Natural killer cell (primary cell): ENCODE measurements around the gene BMX. TPM values are rescaled to one million over a fixed set of nuclear protein-coding genes. Genes with fewer than 3 reads are reported as not detected.

Experiments used
- ATAC-seq, 3 donors: fragments of 150-1000 bp in 2 of 3; fragments of 200-7000 bp in 1 of 3; cut with Tn5 transposase; 1 replicate in 1 of 3; 2 replicates in 2 of 3; pipeline ENCODE4 v1.10.0; 2021; ENCODE audit warnings: mild to moderate bottlenecking in 2 of 3, moderate library complexity in 2 of 3
- DNase-seq, 2 donors: peaks; one replicate each; pipeline versions ENCODE4 v3.0.0 to v3.0.0-alpha.2; 2013 to 2021; ENCODE audit warnings: mixed read lengths in 1 of 2
- H3K27ac ChIP-seq: one replicate; pipeline ENCODE4 v1.5.1; 2013; ENCODE audit warnings: mild to moderate bottlenecking, low read length
- H3K27me3 ChIP-seq: one replicate; pipeline ENCODE4 v1.6.1; 2013; ENCODE audit warnings: low read length; ENCODE audit not compliant: control insufficient read depth, insufficient read depth
- H3K36me3 ChIP-seq: one replicate; pipeline ENCODE4 v1.6.1; 2013; ENCODE audit warnings: low read length; ENCODE audit not compliant: control insufficient read depth, insufficient read depth
- H3K4me1 ChIP-seq: one replicate; pipeline ENCODE4 v1.6.1; 2013; ENCODE audit warnings: low read length; ENCODE audit not compliant: control insufficient read depth, insufficient read depth
- H3K4me3 ChIP-seq: one replicate; pipeline ENCODE4 v1.5.1; 2013; ENCODE audit warnings: low read length
- H3K9me3 ChIP-seq: one replicate; pipeline ENCODE4 v1.6.1; 2013; ENCODE audit warnings: low read length; ENCODE audit not compliant: control insufficient read depth, insufficient read depth
- H3K27ac Mint-ChIP-seq, 2 donors: one replicate each; pipeline ENCODE4 v1.8.0; 2022; ENCODE audit warnings: mild to moderate bottlenecking in 2 of 2, mixed read lengths in 2 of 2, moderate library complexity in 1 of 2
- H3K27me3 Mint-ChIP-seq, 2 donors: one replicate each; pipeline ENCODE4 v1.8.0; 2022; ENCODE audit warnings: low read depth in 2 of 2, mixed read lengths in 2 of 2
- H3K36me3 Mint-ChIP-seq: one replicate; pipeline ENCODE4 v1.8.0; 2022; ENCODE audit warnings: mixed read lengths
- H3K4me1 Mint-ChIP-seq, 2 donors: one replicate each; pipeline ENCODE4 v1.8.0; 2022; ENCODE audit warnings: mixed read lengths in 2 of 2
- H3K4me3 Mint-ChIP-seq: one replicate; pipeline ENCODE4 v1.8.0; 2022; ENCODE audit warnings: mild to moderate bottlenecking, moderate library complexity, mixed read lengths
- H3K9me3 Mint-ChIP-seq, 2 donors: one replicate each; pipeline ENCODE4 v1.8.0; 2022; ENCODE audit warnings: mixed read lengths in 2 of 2
- CTCF ChIP-seq: fragments of 200-600 bp; IDR thresholded peaks from one replicate; pipeline ENCODE4 v1.8.0; 2022; ENCODE audit warnings: antibody characterized with exemption
- WGBS: methylation state at CpG from one replicate; pipeline ENCODE4 v1.1.7; 2013; ENCODE audit warnings: missing lambda C conversion rate; ENCODE audit not compliant: insufficient coverage; 5-methylcytosine and 5-hydroxymethylcytosine counted together
- intact Hi-C: fragments of 100-400 bp; cut with micrococcal nuclease; formaldehyde crosslinking; loops from one replicate; pipeline ENCODE4 v1.14.2; 2022
- total RNA-seq, 4 donors: library from RNA; stranded (reverse); fragments of 120-200 nt in 1 of 4; gene quantifications; one replicate each; pipeline versions ENCODE4 v1.2.3 to v1.2.4, GENCODE V29; 2013 to 2022

BMX gene
- total RNA-seq, 3 donors from 2014 or later (not counting 1 experiment from before 2014, with no cell fraction given), result 0.30 TPM; not detected in 2

- WGBS, result 55% methylated on average over 4 of the region's 7 CpGs
- Histone ChIP-seq H3K27ac (no peak overlapping the region), H3K9me3 (no peaks in the 10 kb centered on the region), H3K36me3 (no peaks in the 10 kb centered on the region), H3K4me3 (no peak overlapping the region), H3K4me1 (no peaks in the 10 kb centered on the region), H3K27me3 (no peaks in the 10 kb centered on the region)
- Mint-ChIP-seq H3K27me3 (peaks cover 0 to 36% of the 10 kb centered on the region in 2 donors), H3K4me3 (no peak overlapping the region), H3K9me3 (no peaks in the 10 kb centered on the region), H3K36me3 (no peaks in the 10 kb centered on the region), H3K27ac (no peak overlapping the region), H3K4me1 (no peaks in the 10 kb centered on the region)
- no peak for TF ChIP-seq CTCF
- DNase-seq, result no peak
- intact Hi-C loops, result no loop called here
- ATAC-seq, result no peak
These were observed 67.4 kb downstream of the BMX start for GRCh38 chrX:15567886-15568616.

GRCh38 chrX:15570145-15570544, 69.5 kb downstream of the BMX start:
- Histone ChIP-seq H3K36me3 (no peaks in the 10 kb centered on the region), H3K4me1 (no peaks in the 10 kb centered on the region), H3K9me3 (no peaks in the 10 kb centered on the region), H3K27me3 (no peaks in the 10 kb centered on the region), H3K4me3 (no peak overlapping the region), H3K27ac (no peak overlapping the region)
- DNase-seq, result no peak
- Mint-ChIP-seq H3K27me3 (peaks cover 7 to 35% of the 10 kb centered on the region in 2 donors), H3K36me3 (no peaks in the 10 kb centered on the region), H3K27ac (no peak overlapping the region), H3K9me3 (no peaks in the 10 kb centered on the region), H3K4me1 (no peaks in the 10 kb centered on the region), H3K4me3 (no peak overlapping the region)
- WGBS, result 20% methylated on average over 1 of the region's 1 CpG
- ATAC-seq, result no peak
- no peak for TF ChIP-seq CTCF
- intact Hi-C loops, result no loop called here

DNA sequence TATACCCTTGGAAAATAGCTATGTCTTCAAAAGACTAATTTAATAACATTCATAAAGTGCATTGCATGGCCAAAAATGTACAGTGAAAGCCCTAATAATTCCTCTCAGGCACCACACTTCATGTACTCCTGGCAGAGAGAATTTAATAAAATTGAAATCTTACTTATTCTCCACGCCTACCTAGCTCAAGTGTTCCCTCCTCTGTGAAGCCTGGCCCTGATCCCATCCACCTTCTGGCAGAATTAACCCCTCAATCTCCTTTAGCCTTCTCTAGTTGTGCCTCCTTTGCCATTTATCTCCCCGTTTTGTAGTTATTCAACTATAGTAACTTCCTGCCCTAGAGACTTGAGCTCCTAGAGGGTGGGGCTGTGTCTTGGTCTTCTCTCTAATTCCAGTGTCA, 73.4 kb downstream of the BMX start:
- no peak for TF ChIP-seq CTCF

DNA sequence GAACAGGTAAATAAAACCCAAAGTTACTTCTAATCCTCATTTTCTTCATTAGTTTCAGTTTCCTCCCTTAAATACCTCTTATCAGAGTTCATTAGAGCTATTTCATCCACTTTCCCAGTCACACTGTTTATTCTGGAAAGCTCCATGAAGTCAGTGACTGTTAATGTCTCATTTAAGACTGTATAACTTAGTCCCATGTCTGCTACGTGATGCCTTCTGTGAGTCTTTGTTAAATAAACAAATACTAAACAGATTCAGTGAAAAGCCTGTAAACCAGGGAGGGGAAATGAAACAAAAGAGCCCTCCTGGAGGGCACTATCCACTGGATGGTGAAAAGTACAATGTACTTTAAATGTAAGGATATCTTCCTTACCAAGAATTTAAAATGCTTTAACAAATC, 75.4 kb downstream of the BMX start:
- TF ChIP-seq CTCF, result no peak
- H3K9me3 ChIP-seq, result no peaks in the 10 kb centered on the region
- Mint-ChIP-seq H3K4me1 (no peaks in the 10 kb centered on the region), H3K9me3 (no peaks in the 10 kb centered on the region), H3K27ac (no peak overlapping the region), H3K36me3 (no peaks in the 10 kb centered on the region), H3K27me3 (peaks cover 10 to 29% of the 10 kb centered on the region in 2 donors), H3K4me3 (no peak overlapping the region)
- DNase-seq (no peak), ATAC-seq (no peak)
- no peak overlapping the region for H3K27ac ChIP-seq
- WGBS, result no CpG with 5 or more reads among the region's 1 CpG
- intact Hi-C loops, result no loop called here
- H3K36me3 ChIP-seq, result no peaks in the 10 kb centered on the region
- H3K4me1 ChIP-seq, result no peaks in the 10 kb centered on the region
- H3K4me3 ChIP-seq, result no peak overlapping the region
- no peaks in the 10 kb centered on the region for H3K27me3 ChIP-seq

More for the DNA sequence above, 73.4 kb downstream of the BMX start:
- H3K27ac ChIP-seq, result no peak overlapping the region
- ATAC-seq, result no peak
- WGBS, result 42% methylated on average over 1 of the region's 2 CpGs
- no peaks in the 10 kb centered on the region for H3K36me3 ChIP-seq
- no peaks in the 10 kb centered on the region for H3K27me3 ChIP-seq
- H3K9me3 ChIP-seq, result no peaks in the 10 kb centered on the region
- H3K4me3 ChIP-seq, result no peak overlapping the region
- DNase-seq, result no peak
- no peaks in the 10 kb centered on the region for H3K9me3 Mint-ChIP-seq
- no peaks in the 10 kb centered on the region for H3K4me1 Mint-ChIP-seq
- peaks cover 10 to 39% of the 10 kb centered on the region in 2 donors for H3K27me3 Mint-ChIP-seq
- no peak overlapping the region for H3K4me3 Mint-ChIP-seq
- no peaks in the 10 kb centered on the region for H3K4me1 ChIP-seq
- H3K36me3 Mint-ChIP-seq, result no peaks in the 10 kb centered on the region
- no peak overlapping the region for H3K27ac Mint-ChIP-seq
- intact Hi-C loops, result no loop called here
